HG03469 (cell line): ENCODE measurements around the gene NAPB.

Experiments
- ATAC-seq: cut with Tn5 transposase; IDR thresholded peaks from one replicate; pipeline ENCODE4 v1.9.1; 2021; ENCODE audit warnings: mild to moderate bottlenecking, moderate library complexity, moderate number of reproducible peaks; ENCODE audit not compliant: unreplicated experiment

The NAPB gene

DNA sequence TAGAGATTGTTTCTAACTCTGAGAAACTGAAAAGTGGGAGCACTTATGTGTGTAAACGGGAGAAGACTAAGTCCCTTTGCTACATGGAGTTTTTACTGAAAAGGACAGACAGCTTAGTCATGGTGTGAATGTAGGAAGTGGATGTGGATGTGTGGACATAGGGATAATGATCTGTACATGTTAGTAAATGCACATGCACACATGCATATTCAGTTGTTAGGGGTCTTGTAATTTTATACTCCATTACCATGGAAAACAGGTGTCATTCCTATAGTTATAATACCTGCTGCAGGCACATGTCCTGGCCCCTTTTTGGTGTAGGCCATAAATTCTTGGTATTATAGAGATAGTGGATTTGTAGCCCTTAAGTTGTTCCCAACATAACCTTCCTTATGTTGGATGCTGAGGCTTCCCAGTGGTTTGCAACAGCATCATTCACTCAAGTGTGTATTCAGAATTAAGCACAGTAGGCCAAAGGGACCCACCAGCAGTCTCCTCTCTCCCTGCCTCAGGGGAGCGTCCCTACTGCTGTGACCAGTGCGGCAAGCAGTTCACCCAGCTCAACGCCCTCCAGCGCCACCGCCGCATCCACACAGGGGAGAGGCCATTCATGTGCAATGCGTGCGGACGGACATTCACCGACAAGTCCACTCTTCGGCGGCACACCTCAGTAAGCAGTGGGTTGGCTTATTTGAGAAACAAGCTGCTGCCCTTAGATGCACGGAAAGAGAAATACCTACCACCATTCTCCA, 52.0 kb downstream of the NAPB start:
- ATAC-seq = no peak

- no peak for ATAC-seq
Observed at GRCh38 chr20:23368316-23369071, 52.8 kb downstream of the NAPB start.

GRCh38 chr20:23367770-23368169, 53.5 kb downstream of the NAPB start:
- no peak for ATAC-seq

GRCh38 chr20:23366384-23366783, 54.9 kb downstream of the NAPB start:
- ATAC-seq = peak; percentile 20

DNA sequence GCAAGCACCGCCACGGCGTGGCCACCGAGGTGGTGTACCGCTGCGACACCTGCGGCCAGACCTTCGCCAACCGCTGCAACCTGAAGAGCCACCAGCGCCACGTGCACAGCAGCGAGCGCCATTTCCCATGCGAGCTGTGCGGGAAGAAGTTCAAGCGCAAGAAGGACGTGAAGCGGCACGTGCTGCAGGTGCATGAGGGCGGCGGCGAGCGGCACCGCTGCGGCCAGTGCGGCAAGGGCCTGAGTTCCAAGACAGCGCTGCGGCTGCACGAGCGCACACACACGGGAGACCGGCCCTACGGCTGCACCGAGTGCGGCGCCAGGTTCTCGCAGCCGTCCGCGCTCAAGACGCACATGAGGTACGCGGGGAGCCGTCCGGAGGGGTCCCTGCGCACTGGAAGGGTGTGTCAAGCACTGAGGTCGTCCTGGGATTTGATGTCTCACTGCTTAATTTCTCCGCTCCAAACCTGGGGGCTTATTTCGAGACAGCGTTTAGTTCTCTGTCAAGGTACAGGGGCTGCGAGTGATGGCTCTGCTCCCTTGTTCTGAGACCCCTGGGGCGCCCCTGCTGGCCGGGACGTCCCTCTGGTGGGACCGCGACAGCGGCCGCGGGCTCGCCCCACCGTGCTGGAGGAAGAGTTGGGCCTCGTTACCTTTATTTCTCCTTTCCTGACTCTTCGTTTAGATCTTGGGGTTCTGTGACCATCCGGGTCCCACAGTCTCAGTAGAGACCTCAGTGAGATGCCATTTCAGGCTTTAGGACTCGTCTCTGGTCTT, 55.7 kb downstream of the NAPB start:
- ATAC-seq = no peak

DNA sequence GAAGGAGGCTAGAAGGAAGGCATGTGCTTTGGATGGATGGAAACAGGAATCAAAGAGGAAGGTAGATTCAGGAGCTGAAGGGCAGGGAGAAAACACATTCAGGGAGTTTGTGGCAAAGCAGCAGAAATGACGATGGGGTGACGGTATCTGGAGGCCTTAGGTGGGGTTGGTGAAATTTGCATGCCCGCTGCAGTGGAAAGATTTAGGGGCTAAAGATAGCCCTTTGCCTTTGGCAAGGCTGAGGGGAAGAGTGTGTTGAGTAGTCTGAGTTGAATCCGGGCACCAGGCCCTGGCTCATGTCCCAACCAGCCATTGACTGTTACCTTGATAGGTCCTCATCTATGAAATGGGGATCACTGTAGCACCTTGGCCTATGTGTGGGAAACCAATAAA, 58.0 kb downstream of the NAPB start:
- ATAC-seq = no peak

DNA sequence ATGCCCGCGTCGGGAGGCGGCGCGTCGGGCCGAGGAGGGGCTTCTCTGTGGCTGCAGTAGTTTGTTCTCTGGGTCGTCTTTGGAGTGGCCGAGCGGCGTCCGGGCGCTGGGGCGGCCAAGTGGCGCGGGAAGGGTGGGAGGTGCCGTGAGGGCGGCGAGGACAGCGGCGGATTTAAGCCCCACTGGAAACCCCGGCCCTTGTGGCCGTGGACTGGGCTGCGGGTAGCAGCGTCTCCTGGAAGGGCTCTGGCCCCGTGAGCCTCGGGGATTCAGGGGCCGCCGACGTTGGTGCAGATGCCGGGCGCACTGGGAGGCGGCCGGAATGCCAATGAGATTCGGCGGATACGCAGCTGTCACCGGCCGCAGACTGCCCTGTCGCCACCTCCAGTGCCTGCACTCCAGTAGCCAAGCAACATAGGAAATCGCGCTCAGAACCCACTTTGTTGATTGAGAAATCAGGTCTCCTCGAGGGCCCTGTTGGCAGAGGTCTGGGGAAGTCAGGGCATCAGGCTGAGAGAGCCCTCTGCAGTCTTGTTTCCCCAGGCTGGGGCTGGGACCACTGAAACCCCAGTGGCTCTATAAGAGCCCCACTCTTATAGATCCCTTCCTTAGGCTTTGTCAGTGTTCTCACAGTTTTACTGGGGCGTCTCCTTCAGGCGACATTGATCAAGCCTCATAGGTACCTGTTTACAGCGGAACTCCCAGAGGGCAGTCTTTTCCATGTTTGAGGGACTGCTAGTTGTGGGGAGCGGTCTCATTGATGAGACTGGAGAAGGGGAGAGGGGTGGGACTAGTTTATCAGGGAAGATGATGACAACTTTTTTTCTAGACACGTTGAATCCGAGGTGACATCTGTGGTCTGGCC, 58.7 kb downstream of the NAPB start:
- no peak for ATAC-seq

GRCh38 chr20:23361476-23362391, 59.6 kb downstream of the NAPB start, which contains the start of gene GZF1:
Gene GZF1, plus strand, starts transcription at chr20:23362182. Its CDS starts 2,202 bp downstream, at chr20:23364384.
- ATAC-seq = peak; percentile 37

DNA sequence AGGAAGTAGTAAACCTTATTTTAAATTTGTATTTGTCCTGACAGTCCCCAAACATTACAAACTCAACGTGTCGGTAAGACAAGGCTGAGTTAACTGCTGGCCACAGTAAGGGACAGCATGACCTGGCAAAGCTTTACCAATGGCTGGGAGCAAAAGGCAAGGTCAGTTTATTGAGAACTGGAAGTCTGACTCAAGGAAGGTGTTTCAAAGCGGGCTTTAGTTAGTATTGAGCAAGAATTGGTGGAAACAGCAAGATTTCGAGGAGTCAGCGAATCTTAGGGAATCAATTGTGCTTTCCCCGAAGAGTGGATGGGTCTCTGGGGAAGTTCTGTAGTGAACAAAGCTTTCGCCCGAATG, 60.2 kb downstream of the NAPB start:
- ATAC-seq = no peak

DNA sequence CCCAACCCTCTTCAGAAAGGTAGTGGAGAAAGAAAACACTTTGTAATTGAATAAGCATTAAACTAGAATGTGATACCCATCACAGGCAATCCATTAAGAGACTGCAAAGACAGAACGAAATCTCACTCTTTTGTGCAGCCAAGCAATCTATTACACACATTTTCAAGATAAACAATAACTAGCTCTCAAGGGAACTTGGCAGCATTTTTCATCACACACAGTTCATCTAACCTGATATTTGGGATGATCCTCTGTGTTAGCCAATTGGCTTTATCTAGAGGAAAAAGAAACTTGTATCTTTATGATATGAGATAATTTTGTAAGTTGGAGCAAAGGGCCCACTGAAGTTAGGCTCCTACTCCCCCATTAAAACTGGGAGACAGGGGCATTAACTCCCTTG, 60.8 kb downstream of the NAPB start:
- no peak for ATAC-seq

DNA sequence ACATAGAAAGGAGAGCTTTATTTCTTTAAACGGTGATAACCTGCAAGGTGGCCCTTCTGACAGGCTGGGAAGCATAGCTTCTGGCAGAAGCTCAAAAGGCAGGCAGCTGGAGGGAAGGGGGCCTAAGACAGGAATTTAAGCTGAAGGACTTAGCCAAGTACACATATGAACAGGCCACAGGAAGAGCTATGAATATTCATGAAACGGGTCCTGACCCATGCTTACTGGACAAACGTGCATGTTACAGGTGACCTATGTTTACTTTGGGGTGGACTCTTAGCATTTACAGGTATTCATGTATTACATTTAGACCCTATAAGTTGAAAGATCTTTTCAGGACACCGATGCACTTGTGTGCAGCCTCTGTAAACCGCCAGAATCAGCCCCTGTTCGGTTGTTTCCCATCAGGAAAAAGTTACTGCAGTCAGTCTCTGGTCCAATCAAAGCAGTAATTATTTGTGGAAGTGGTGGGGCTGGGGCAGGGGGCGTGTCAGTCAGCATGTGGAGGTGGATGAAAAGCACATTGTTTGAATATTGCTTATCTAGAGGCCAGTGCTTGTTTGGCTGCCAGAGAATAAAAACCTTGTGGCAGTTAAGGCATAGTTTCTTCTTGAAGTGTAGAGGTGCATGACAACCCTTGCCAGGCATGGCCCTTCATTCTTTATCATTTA, 62.2 kb downstream of the NAPB start:
- ATAC-seq = no peak

DNA sequence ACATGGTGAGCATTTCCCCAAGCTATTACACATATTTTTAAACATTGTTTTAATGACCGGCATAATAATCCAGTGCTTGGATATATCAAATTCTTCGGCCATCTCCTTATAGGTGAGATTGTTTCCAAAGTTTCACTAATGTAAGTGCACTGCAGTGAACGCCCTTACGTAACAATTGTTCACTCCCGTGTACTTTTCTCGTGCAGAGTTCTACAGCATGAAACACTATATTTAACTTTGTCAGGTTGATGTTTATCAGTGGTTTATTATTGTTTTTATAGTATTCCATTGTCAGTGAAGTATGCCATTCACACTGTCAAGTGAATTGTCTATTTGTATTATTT, 62.8 kb downstream of the NAPB start:
- no peak for ATAC-seq

DNA sequence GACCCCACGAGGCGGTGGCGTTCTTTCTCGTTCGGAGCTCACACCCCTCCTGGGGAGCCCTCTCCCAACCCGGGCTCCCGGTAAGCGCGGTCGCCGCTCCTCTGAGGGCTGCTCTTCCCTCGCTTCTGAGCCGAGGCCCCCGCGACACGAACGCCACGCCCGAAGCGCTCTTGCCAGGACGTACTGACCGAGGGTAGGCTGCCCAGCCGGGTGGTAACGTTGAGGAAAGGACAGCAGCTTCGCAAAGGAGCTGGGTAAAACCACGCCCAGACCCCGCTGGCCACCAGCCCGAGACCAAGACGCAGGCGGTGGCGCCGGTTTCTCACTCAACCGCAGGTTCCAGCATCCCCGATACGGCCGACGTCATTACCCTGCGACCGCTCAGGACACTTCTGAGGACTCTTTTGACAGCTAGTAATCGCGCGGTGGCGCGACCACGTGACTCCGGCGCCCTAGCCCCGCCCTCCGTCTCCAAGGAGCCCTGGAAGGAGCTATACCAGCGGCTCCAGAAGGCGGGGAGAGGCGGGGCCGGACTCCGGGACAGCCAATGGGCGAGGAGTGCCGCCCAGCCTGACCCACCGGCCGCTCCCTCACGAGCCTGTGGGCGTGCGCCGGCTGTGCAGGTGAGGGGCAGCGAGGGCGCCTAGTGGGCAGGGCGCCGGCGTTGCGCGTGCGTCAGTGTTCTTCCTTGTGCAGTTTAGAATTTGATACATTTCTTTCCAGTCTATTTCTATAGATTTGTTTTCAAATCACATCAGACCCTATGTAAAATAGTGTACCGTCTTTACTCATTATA, 63.3 kb downstream of the NAPB start:
- peak; percentile 66 for ATAC-seq

GRCh38 chr20:23356203-23356602, 65.1 kb downstream of the NAPB start:
- ATAC-seq = no peak

DNA sequence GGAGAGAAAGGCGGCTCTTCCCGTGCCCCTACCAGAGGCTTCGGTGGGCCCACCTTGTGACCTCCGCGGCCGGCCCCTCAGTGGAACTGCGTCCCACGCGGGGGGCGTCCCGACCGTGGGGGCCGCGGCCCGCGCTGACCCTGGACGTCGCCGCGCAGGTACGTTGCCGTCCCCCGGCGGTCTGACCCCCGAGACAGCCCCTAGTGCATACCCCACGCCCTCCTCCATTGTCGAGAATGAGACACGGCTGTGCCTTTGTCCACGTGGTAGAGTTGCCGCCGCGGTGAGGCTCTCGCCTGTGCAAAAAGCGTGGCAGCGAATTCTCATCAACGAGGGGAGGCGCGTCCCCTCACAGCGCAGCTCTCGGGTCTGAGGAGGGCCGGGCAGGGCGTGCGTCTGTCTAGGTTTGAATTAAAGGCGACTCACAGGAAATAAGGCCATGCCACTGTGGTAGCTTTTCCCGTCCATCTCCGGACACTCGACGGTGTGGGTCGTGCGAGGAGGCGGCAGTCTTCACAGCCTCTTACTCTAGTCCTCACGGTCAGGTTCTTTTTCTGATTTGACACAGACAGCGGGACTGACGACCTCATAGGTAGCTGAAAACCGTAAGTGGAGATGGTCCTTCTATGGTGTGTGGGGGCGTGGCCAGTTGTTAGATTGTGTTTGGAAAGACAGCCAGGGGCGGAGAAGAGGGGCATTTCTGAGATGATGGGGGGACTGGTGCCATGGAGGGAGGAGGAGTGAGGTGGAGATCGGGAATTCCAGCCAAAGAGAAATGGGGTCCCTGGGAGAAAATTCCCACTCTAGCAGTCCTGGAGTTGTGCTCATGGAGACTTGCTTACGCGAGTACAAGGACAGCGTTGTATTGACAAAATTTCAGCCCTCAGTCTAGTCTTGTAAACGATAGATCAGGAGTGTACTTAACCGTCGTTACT, 70.1 kb downstream of the NAPB start:
- no peak for ATAC-seq

DNA sequence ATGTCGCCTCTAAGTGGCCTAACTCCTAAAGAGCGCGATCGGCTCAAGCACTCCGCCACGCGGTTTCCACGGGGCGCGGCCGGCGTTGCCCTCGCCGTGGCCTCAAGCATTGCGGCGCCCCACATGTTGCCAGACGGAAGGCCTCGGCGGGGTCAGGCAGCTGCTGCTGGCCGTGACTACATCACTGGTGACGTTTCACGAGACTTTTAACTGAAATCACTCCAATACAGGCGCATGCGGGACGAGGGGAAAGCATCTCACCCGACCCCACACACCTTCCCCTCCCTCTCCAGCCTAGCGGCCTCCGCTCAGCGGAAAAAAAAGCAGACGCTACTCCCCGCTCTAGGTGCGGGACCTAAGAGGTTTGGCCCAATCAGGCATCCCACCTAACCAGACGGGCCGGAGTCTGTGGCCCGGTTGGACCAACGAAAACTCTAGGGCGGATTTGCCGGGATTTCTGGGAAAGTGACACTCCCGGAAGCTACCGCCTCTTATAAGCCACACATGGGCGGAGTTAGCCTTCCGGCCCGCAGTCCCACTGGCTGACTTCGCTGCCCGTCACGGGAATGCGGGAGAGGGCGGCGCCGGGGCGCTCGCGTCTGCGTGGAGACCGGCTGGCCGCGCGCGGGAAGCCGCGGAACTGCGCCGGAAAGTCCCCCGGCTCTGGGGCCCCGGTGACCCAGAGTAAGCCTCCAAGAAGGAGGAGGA, 70.9 kb downstream of the NAPB start, which contains the start of gene NXT1:
TSS of gene NXT1 (plus strand) at position 596 of the 708 bp plus-strand sequence. CDS start 3,251 bp downstream, outside the sequence.
- peak; percentile 76 for ATAC-seq
